HCT116 (cell line): ENCODE results near the gene TECTA. TPM values are rescaled to one million over a fixed set of nuclear protein-coding genes. Genes with fewer than 3 reads are reported as not detected.

Source experiments
- ATAC-seq: fragments of 200-7000 bp; cut with Tn5 transposase; 2 replicates; pipeline ENCODE4 v1.9.1; 2020; ENCODE audit warnings: mild to moderate bottlenecking, moderate library complexity
- BruUV-seq: library from RNA; stranded (reverse); fragments of 400-500 nt; replicated peaks from 2 replicates; lab custom pipeline; 2021; lab: Mats Ljungman, UMichigan
- CTCF ChIA-PET: fragments of 300-600 bp; sonication (Branson Sonifier 250); formaldehyde crosslinking; loops from one replicate; lab custom pipeline; 2021; ENCODE audit warnings: antibody characterized with exemption; lab: Charles Lee
- POLR2A ChIA-PET: fragments of 300-600, 350-600 bp; sonication (Branson Sonifier 250); formaldehyde crosslinking; loops from one replicate; lab custom pipeline; 2021; ENCODE audit warnings: antibody characterized with exemption; lab: Charles Lee
- RAD21 ChIA-PET, 2 experiments: fragments of 300-600 bp; sonication (Branson Sonifier 250); formaldehyde crosslinking; loops; one replicate each; lab custom pipeline; 2023; ENCODE audit warnings: low total read pairs in 2 of 2; ENCODE audit not compliant: uncharacterized antibody in 2 of 2, unreplicated experiment in 2 of 2, low non-redundant PET in 1 of 2; lab: Charles Lee
- DNase-seq: peaks from one replicate; pipeline ENCODE4 v3.0.0-alpha.2; 2010; ENCODE audit warnings: low read depth, low spot score
- H2AFZ ChIP-seq: fragments of 200-600 bp; shearing (Covaris generic), sonication (generic); 2 replicates; pipeline ENCODE4 v1.6.1; 2017; ENCODE audit warnings: low read depth, mixed run types, mixed read lengths, antibody characterized with exemption, low read length; ENCODE audit not compliant: poor library complexity, severe bottlenecking
- H3K27ac ChIP-seq: 2 replicates; pipeline ENCODE4 v1.5.1; 2012; ENCODE audit warnings: low read depth, low read length
- H3K27me3 ChIP-seq: fragments of 200-600 bp; sonication (generic); 2 replicates; pipeline ENCODE4 v1.6.1; 2016; ENCODE audit warnings: mixed run types, low read length, mixed read lengths; ENCODE audit not compliant: insufficient read depth
- H3K36me3 ChIP-seq, 2 experiments: fragments of 200-500 bp in 1 of 2; fragments of 200-600 bp in 1 of 2; sonication (Bioruptor generic) in 1 of 2; sonication (generic) in 1 of 2; 2 replicates each; pipeline versions ENCODE4 v1.5.1 to v1.6.1; 2014 to 2016; ENCODE audit warnings: low read length in 2 of 2, inconsistent platforms in 1 of 2, mixed read lengths in 1 of 2, mixed run types in 1 of 2; ENCODE audit not compliant: insufficient read depth in 2 of 2, control insufficient read depth in 1 of 2
- H3K4me1 ChIP-seq, 2 experiments: fragments of 200-600 bp in 1 of 2; sonication (generic) in 1 of 2; 2 replicates each; pipeline versions ENCODE4 v1.5.1 to v1.6.1; 2012 to 2017; ENCODE audit warnings: low read length in 2 of 2, inconsistent platforms in 1 of 2, mild to moderate bottlenecking in 1 of 2, mixed read lengths in 1 of 2, mixed run types in 1 of 2, moderate library complexity in 1 of 2; ENCODE audit not compliant: insufficient read depth in 2 of 2, control insufficient read depth in 1 of 2
- H3K4me2 ChIP-seq: fragments of 200-600 bp; sonication (generic); 2 replicates; pipeline ENCODE4 v1.6.1; 2017; ENCODE audit warnings: mixed run types, low read length, mixed read lengths
- H3K4me3 ChIP-seq, 2 experiments: fragments of 200-600 bp in 1 of 2; sonication (generic) in 1 of 2; replicated peaks in 1 of 2; 2 replicates each; pipeline ENCODE4 v1.5.1; 2011 to 2016; ENCODE audit warnings: low read length in 2 of 2, control low read depth in 1 of 2, low read depth in 1 of 2, mild to moderate bottlenecking in 1 of 2, mixed read lengths in 1 of 2, mixed run types in 1 of 2
- H3K79me2 ChIP-seq: fragments of 200-600 bp; sonication (generic); 2 replicates; pipeline ENCODE4 v1.6.1; 2017; ENCODE audit warnings: mild to moderate bottlenecking, mixed run types, low read length, moderate library complexity, mixed read lengths; ENCODE audit not compliant: insufficient read depth
- H3K9ac ChIP-seq: fragments of 200-600 bp; sonication (generic); 2 replicates; pipeline ENCODE4 v1.6.1; 2016; ENCODE audit warnings: low read length, mixed read lengths
- H3K9me2 ChIP-seq: fragments of 200-600 bp; sonication (generic), shearing (Covaris generic); 2 replicates; pipeline ENCODE4 v1.6.1; 2017; ENCODE audit warnings: mixed run types, mild to moderate bottlenecking, moderate library complexity; ENCODE audit not compliant: insufficient read depth
- H3K9me3 ChIP-seq, 2 experiments: fragments of 200-500 bp in 1 of 2; fragments of 200-600 bp in 1 of 2; sonication (Bioruptor generic) in 1 of 2; sonication (generic) in 1 of 2; 2 replicates each; pipeline ENCODE4 v1.6.1; 2014 to 2017; ENCODE audit warnings: low read length in 2 of 2, mixed read lengths in 2 of 2, inconsistent platforms in 1 of 2, low read depth in 1 of 2, mild to moderate bottlenecking in 1 of 2, mixed run types in 1 of 2, moderate library complexity in 1 of 2; ENCODE audit not compliant: control insufficient read depth in 1 of 2, insufficient read depth in 1 of 2
- H4K20me1 ChIP-seq: fragments of 200-600 bp; sonication (generic), shearing (Covaris generic); 2 replicates; pipeline ENCODE4 v1.6.1; 2017; ENCODE audit warnings: mixed run types, mild to moderate bottlenecking, moderate library complexity; ENCODE audit not compliant: insufficient read depth
- CEBPB ChIP-seq: IDR thresholded peaks from 2 replicates; pipeline ENCODE4 v1.6.1; 2012; ENCODE audit warnings: low read depth
- ELF1 ChIP-seq: IDR thresholded peaks from 2 replicates; pipeline ENCODE4 v1.6.1; 2012; ENCODE audit warnings: low read depth, borderline replicate concordance
- EZH2 ChIP-seq: fragments of 200-600 bp; sonication (generic); IDR thresholded peaks from 2 replicates; pipeline ENCODE4 v1.6.1; 2017; ENCODE audit warnings: antibody characterized with exemption, mixed run types
- RAD21 ChIP-seq: IDR thresholded peaks from 2 replicates; pipeline ENCODE4 v1.6.1; 2012; ENCODE audit warnings: low read depth, mild to moderate bottlenecking
- REST ChIP-seq: IDR thresholded peaks from 2 replicates; pipeline ENCODE4 v1.6.1; 2012; ENCODE audit warnings: low read depth
- TCF7L2 ChIP-seq: IDR thresholded peaks from 2 replicates; pipeline ENCODE4 v1.7.0; 2011; ENCODE audit warnings: borderline replicate concordance, inconsistent platforms; ENCODE audit not compliant: insufficient read depth, insufficient read length; ENCODE audit errors: extremely low read depth
- ZNF274 ChIP-seq: fragments of 200-500 bp; sonication (Bioruptor generic); IDR thresholded peaks from 2 replicates; pipeline ENCODE4 v1.6.1; 2014; ENCODE audit warnings: mild to moderate bottlenecking, low read depth, low read length, inconsistent platforms
- intact Hi-C: fragments of 100-400 bp; cut with micrococcal nuclease; formaldehyde crosslinking; loops from 2 replicates; pipeline ENCODE4 v1.10.0; 2022
- total RNA-seq: library from RNA; stranded (reverse); gene quantifications from one replicate; pipeline ENCODE4 v1.2.1, GENCODE V29; 2021; ENCODE audit not compliant: unreplicated experiment

The TECTA gene
- total RNA-seq, 1 experiment from 2014 or later: 0.81 TPM

- no peak for TF ChIP-seq REST
- no peak for TF ChIP-seq EZH2
Measured at GRCh38 chr11:121132211-121132976, 31.4 kb downstream of the TECTA start (continued).

GRCh38 chr11:121134741-121135312 is 33.8 kb downstream of the TECTA start:
- H3K4me2 ChIP-seq: no peak overlapping the region
- no peak for ATAC-seq
- no peak overlapping the region for H3K27ac ChIP-seq
- no peak overlapping the region for H3K4me3 ChIP-seq
- no peaks in the 10 kb centered on the region for H3K9me3 ChIP-seq
- no TSS peak for BruUV-seq
- H3K79me2 ChIP-seq: no peaks in the 10 kb centered on the region
- H3K27me3 ChIP-seq: no peaks in the 10 kb centered on the region
- no peaks in the 10 kb centered on the region for H3K9me2 ChIP-seq
- no peak for DNase-seq
- intact Hi-C loops: no loop called here
- H4K20me1 ChIP-seq: no peaks in the 10 kb centered on the region
- no peaks in the 10 kb centered on the region for H3K36me3 ChIP-seq
- H3K9ac ChIP-seq: no peak overlapping the region
- H2AFZ ChIP-seq: no peak overlapping the region
- peaks cover 20 to 27% of the 10 kb centered on the region in 2 experiments for H3K4me1 ChIP-seq
- ChIA-PET RAD21 (no interaction called here), POLR2A (no interaction called here), CTCF (no interaction called here)
- TF ChIP-seq ZNF274 (no peak), CEBPB (no peak), ELF1 (no peak), RAD21 (no peak), TCF7L2 (no peak)
